SK-N-MC (cell line): ENCODE measurements around the gene HHAT.

Source experiments
- EZH2 ChIP-seq: fragments of 200-600 bp; sonication (generic); IDR thresholded peaks from one replicate; pipeline ENCODE4 v1.6.1; 2017; ENCODE audit warnings: antibody characterized with exemption
- FOXP2 ChIP-seq: optimal IDR thresholded peaks from 2 replicates; pipeline ENCODE3; 2011; ENCODE audit warnings: mild to moderate bottlenecking, moderate library complexity; ENCODE audit not compliant: insufficient read depth; ENCODE audit errors: extremely low read length, control extremely low read depth
- POLR2AphosphoS5 ChIP-seq: IDR thresholded peaks from 2 replicates; pipeline ENCODE4 v1.6.1; 2012; ENCODE audit warnings: mild to moderate bottlenecking, low read depth, low read length, borderline replicate concordance

GRCh38 chr1:210709701-210710100 is 381.0 kb downstream of the HHAT start:
- no peak for TF ChIP-seq POLR2AphosphoS5
- no peak for TF ChIP-seq EZH2
- no peak for TF ChIP-seq FOXP2
